C4-2B (cell line): Measurements from ENCODE around the gene SND1.

Experiments
- H3K27ac ChIP-seq: fragments of 450-650 bp; 2 replicates; pipeline ENCODE4 v1.5.1; 2017
- ZFX ChIP-seq: fragments of 450-650 bp; IDR thresholded peaks from 2 replicates; pipeline ENCODE4 v1.6.1; 2017
- TF ChIP-seq, protein P1 (sequence below): fragments of 450-650 bp; conservative IDR thresholded peaks from 2 replicates; pipeline ENCODE4 v1.5.1; 2017; ENCODE audit warnings: mild to moderate bottlenecking

Gene SND1

DNA sequence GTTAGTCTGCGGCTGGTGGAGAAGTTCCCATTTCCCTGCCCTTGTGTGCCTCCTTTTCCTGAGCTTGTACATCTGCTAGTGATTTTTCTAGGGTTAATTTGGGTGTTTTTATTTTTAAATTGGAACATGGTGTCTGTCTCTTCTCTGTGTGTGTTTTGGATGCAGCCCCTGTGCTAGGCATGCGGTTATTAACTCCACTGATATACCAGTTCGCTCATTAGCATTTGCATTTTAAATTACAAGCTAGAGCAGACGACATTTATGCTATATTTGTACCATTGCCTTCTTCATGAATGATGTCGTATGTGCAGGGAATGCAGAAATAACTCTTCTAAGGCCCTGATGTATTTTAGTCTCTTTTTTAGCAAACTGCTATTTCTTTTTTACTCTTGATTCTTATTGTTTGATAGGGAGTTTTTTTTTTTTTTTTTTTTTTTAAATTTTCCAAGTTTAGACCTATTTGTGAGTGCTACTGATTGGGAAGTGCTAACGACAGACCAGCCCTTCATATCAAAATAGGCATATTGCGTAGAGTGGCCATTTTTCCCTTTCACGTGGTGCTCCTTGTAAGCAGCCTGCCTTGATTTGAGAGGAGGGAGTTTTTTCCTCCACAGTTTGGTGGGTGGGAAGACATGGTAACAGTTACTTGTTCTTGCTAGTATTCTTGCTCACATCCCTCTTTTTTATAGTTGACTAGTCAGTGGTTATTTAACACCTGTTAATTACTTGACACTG, 289.6 kb downstream of the SND1 start:
- no peak overlapping the region for H3K27ac ChIP-seq
- TF ChIP-seq ZFX = no peak
- TF ChIP-seq, protein P1, sequence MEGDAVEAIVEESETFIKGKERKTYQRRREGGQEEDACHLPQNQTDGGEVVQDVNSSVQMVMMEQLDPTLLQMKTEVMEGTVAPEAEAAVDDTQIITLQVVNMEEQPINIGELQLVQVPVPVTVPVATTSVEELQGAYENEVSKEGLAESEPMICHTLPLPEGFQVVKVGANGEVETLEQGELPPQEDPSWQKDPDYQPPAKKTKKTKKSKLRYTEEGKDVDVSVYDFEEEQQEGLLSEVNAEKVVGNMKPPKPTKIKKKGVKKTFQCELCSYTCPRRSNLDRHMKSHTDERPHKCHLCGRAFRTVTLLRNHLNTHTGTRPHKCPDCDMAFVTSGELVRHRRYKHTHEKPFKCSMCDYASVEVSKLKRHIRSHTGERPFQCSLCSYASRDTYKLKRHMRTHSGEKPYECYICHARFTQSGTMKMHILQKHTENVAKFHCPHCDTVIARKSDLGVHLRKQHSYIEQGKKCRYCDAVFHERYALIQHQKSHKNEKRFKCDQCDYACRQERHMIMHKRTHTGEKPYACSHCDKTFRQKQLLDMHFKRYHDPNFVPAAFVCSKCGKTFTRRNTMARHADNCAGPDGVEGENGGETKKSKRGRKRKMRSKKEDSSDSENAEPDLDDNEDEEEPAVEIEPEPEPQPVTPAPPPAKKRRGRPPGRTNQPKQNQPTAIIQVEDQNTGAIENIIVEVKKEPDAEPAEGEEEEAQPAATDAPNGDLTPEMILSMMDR = no peak

DNA sequence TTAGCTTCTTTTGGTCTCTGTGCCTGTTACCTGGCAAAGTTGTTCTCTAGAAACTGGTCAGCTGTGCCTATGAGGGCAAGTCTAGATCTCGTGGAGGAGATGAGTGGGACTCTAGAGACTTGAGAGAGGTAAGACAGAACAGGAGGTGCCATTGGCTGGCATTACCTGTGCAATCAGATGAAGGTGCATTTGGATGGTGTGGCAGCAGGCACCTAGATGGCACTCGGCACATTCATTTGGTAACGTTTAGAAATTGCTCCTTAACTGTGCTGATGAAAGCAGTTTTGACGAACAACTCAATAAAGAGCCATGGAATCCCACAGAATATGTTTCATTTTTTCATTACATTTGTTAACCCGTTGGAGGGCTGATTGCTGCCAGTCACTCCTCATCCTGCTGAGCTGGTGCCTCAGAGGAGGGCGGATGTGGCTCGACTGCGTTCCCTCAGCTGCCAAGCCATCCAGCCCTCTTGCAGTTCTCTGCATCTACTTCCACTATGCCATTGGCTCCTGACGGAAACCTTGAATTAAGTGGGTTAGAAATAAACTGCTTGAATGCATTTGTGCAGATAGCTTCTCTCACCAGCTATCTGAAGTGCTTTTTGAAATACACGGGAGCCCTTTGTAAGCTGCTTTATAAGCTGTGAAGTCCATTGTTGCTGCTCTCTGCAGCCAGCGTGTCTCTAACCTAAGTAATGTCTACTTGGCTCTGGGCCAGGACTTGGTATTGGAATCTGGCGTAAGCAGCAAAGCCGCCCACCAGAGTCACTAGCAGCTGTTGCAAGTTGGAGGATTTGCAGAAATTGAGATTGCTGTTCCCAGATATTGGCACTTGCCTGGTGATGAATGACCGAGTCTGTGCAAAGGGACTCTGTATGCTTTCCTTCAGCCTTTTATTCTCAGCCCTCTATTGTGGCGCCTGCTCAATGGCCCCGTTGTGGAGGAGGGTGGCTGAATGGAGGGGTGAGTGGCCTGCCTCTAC, 291.8 kb downstream of the SND1 start:
- H3K27ac ChIP-seq = no peak overlapping the region
- TF ChIP-seq, protein P1 = no peak
- no peak for TF ChIP-seq ZFX

DNA sequence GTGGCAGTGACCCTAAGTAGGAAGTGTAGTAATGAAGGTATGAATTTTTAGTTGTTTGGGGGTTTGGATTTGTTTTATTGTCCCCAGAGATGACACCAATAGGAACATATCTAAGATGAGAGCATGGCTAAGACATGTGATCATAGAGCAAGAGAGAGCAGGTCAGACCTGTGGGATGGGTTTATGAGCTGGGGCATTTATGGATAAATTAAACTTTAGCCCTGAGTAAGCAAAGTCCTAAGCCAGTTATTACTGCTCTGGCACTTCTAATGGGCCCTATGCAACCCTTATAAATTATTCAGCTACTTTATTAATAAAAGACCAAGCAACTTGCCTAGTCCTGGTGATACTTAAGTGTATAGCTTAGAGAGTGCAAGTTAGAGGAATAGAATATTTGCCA, 294.1 kb downstream of the SND1 start:
- TF ChIP-seq ZFX = no peak
- no peak overlapping the region for H3K27ac ChIP-seq

DNA sequence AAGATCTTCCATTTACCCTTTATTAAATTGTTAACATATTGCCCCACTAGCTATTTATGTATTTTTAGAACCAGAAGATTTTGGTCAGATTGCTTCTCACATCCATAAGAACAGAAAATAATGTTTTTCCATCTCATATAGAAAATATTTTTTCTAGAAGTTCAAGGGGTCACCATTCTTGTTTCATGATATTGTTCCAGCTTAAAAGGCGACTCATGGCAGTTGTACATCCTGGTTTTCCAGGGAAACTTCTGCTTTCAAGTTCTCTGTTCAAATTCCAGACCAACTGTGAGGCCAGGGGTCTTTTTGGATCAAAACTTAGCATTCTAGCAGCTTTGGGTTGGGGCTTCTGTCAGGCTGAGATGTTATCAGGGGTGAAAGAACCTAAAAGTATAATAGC, 294.9 kb downstream of the SND1 start:
- H3K27ac ChIP-seq = no peak overlapping the region
- TF ChIP-seq ZFX = no peak
- TF ChIP-seq, protein P1 = no peak

DNA sequence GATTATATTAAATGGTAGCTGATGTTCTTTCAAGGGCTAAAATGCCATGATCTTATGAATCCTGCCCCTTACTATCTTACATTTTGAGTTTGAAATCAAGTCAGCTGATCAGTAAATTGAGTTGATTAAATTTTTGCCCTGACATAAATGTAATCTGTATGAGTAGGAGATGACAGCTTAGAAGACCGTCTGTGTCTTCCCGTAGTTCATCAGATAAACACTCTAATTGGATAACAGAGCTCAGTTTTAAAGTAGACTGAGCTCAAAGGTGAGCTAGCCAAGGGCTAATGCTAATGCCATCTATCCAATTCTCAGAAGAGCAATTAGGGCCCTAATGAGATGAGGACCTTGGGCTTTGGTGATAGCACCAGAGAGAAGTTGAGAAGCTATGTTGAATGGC, 296.3 kb downstream of the SND1 start:
- no peak for TF ChIP-seq ZFX
- TF ChIP-seq, protein P1 = no peak
- no peak overlapping the region for H3K27ac ChIP-seq

DNA sequence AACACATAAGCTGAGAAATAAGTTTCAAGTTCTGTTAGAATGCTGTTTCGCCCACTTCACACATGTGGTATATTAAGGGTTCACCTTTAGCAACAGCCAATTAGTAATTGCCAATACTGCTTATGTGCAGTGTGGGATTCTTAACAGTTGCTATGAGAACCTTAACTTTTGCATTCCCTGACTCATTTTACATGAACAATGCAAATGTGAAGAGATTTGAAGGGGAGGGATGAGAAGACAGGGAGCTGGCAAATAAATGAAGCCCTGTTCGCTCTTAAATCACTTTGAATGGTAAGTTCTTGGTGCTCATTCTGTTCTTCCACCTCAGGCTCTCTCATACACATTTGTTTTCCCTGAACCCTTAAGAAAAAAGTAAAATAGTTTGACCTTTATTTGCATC, 296.9 kb downstream of the SND1 start:
- TF ChIP-seq ZFX = no peak
- TF ChIP-seq, protein P1 = no peak
- no peak overlapping the region for H3K27ac ChIP-seq

DNA sequence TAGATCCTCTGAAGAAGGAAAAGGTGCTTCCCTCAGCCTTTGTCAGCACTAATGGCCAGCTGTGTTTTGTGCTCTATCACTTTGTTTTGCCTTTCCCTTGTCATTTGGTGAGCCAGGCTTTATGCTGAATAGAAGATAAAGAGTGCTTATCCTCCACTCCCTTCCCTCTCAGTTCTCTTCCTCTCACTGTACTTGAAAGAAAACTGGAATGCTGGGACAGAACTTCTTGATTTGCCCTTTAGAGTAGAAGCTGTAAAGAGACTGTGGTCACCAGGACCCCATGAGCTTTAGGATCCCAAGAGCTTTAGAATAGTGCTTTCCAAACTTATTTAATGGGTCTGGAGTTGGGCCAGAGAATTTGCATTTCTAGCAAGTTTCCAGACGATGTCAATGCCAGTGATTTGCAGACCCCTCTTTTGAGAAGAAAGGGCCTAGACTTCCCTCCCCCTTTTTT, 297.8 kb downstream of the SND1 start:
- TF ChIP-seq, protein P1 = no peak
- TF ChIP-seq ZFX = no peak
- no peak overlapping the region for H3K27ac ChIP-seq
